ENCODE measurements around the gene RPTOR. TPM values are rescaled to one million over a fixed set of nuclear protein-coding genes. Genes with fewer than 3 reads are reported as not detected.

Gene RPTOR
- total RNA-seq, 4 donors from 2014 or later, result 47.6 to 56.9 (median 55.4) TPM

DNA sequence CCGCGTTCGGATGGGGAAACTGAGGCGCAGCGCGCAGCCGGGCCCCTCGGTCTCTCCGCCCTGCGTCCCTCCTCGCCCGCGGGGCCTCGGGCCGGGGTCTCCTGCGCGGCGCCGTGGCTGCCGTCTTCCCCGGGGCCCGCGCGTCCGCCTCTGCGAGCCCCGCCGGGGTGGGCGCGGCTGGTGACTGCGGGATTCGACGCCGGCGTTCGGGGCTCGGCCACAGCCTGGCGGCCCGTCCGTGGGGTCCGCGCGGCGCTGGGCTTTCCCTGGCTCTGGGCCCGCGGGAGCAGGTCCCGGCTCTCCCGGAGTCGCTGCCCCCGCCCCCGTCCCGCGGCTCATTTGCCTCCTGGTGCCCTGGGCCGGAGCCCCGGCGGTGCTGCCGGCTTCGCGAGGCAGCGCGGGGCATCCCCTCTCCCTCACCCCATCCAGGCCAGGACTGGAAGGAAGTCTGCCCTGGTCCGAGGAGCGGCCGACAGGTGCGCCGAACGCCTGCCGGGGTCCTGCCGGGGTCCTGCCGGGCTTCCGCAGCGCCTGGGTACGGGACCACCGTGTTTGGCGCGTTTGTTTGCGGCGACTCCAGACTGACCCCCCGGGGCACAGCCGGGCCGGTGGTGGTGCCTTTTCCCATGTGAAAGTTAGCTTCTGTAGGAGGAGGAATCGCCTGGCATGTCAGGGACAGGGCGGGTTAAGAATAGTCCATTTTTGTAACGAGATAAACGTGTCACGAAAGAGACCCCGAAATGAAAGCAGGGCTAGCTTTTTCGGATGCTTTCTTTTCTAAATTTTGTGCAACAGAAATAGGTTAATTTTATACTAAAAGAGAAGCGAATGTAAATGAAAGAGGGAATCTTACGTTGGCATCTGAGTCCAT, 447.7 kb downstream of the RPTOR start:
- no peaks in the 10 kb centered on the region for H3K27me3 ChIP-seq
- DNase-seq (no peak), ATAC-seq (peak; percentile 22 to 40)
- H3K9me3 ChIP-seq, result no peaks in the 10 kb centered on the region
- intact Hi-C loops (cut with DNase I; ENCODE audit: low total_unique reads), result no loop called here
- in situ Hi-C loops (cut with MboI; ENCODE audit: low sequenced_read_pairs in 4 of 4), result no loop called here
- peaks cover 0 to 25% of the 10 kb centered on the region in 2 donors for H3K36me3 ChIP-seq
- no peak for TF ChIP-seq POLR2A (IDR thresholded peaks at IDR 0.05)
- TF ChIP-seq, protein P1, sequence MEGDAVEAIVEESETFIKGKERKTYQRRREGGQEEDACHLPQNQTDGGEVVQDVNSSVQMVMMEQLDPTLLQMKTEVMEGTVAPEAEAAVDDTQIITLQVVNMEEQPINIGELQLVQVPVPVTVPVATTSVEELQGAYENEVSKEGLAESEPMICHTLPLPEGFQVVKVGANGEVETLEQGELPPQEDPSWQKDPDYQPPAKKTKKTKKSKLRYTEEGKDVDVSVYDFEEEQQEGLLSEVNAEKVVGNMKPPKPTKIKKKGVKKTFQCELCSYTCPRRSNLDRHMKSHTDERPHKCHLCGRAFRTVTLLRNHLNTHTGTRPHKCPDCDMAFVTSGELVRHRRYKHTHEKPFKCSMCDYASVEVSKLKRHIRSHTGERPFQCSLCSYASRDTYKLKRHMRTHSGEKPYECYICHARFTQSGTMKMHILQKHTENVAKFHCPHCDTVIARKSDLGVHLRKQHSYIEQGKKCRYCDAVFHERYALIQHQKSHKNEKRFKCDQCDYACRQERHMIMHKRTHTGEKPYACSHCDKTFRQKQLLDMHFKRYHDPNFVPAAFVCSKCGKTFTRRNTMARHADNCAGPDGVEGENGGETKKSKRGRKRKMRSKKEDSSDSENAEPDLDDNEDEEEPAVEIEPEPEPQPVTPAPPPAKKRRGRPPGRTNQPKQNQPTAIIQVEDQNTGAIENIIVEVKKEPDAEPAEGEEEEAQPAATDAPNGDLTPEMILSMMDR (IDR thresholded peaks at IDR 0.05 in 4 of 5, conservative IDR thresholded peaks at IDR 0.05 in 1 of 5), result peak in 1 of 5 experiments; percentile 0
- H3K27ac ChIP-seq, result peak overlapping the region; percentile 68 to 85 (median 73)
- H3K4me1 ChIP-seq, result peaks cover 24 to 40% of the 10 kb centered on the region in 2 donors
- peak overlapping the region; percentile 70 to 83 (median 77) for H3K4me3 ChIP-seq

DNA sequence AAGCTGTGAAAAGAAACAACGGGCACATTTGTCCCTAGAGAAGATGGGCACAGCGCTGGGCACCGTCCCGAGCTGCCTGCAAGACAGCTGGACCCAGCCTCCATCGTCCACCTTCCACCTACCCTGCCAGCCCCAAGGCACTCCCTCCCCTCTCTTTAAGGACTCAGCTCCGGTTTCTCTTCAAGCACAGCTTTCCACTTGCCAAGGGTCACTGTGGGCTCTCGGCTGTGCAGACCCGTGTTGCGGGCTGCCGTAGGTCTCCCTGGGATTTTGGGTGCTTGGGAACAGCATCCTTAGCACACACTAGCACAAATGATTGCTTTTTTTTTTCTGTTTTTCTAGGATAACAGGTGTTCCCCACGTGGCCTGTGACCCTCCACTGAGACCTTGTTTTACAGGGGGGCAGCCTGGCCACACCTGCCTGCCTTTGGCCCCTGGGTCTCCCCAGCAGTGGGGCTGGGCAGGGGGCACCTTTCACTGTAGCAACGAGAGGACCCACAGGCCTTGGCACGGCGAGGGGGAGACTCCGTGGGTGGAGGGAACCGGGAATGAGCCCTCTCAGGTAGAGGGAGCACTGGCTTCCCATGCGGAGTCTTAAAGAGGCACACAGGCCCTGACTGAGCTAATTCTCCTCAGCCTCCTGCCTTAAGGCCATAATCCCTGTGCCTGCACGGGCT, 448.4 kb downstream of the RPTOR start:
- ATAC-seq (no peak), DNase-seq (no peak)
- TF ChIP-seq, protein P1 (IDR thresholded peaks at IDR 0.05 in 4 of 5, conservative IDR thresholded peaks at IDR 0.05 in 1 of 5), result no peak
- TF ChIP-seq POLR2A (IDR thresholded peaks at IDR 0.05), result no peak
- no peaks in the 10 kb centered on the region for H3K27me3 ChIP-seq
- H3K36me3 ChIP-seq, result peaks cover 0 to 33% of the 10 kb centered on the region in 2 donors
- H3K4me1 ChIP-seq, result peaks cover 24 to 33% of the 10 kb centered on the region in 2 donors
- H3K4me3 ChIP-seq, result peak overlapping the region; percentile 70 to 83 (median 77)
- no peak overlapping the region for H3K27ac ChIP-seq
- no peaks in the 10 kb centered on the region for H3K9me3 ChIP-seq
- intact Hi-C loops (cut with DNase I; ENCODE audit: low total_unique reads) (no loop called here), in situ Hi-C loops (cut with MboI; ENCODE audit: low sequenced_read_pairs in 4 of 4) (no loop called here)

DNA sequence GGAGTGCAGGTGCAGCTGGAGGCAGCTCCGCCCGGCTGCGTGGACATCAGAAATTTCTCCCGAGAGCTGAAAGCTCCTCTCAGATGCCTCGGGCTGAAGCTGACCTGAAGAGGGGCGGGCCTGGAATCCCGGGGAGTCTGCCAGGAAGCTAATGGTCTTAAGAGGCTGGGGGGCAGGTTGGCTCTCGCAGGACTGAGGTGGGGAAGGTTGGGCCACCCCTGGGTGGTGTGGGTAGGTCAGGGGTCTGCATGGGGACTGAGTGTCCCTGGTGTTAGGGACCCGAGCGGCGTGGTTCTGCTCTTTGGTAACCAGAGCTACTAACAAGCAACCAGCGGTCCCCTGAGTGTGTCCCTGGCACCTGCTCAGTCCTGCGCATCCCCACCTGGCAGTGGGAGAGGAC, 450.5 kb downstream of the RPTOR start:
- no peak for ATAC-seq
- Histone ChIP-seq H3K9me3 (no peaks in the 10 kb centered on the region), H3K36me3 (peaks cover 0 to 52% of the 10 kb centered on the region in 2 donors), H3K27me3 (no peaks in the 10 kb centered on the region), H3K4me1 (peaks cover 21 to 27% of the 10 kb centered on the region in 2 donors), H3K4me3 (no peak overlapping the region), H3K27ac (no peak overlapping the region)
- intact Hi-C loops (cut with DNase I; ENCODE audit: low total_unique reads) (no loop called here), in situ Hi-C loops (cut with MboI; ENCODE audit: low sequenced_read_pairs in 4 of 4) (no loop called here)
- TF ChIP-seq POLR2A (IDR thresholded peaks at IDR 0.05), result no peak
- TF ChIP-seq, protein P1 (IDR thresholded peaks at IDR 0.05 in 4 of 5, conservative IDR thresholded peaks at IDR 0.05 in 1 of 5), result no peak
- DNase-seq, result no peak

DNA sequence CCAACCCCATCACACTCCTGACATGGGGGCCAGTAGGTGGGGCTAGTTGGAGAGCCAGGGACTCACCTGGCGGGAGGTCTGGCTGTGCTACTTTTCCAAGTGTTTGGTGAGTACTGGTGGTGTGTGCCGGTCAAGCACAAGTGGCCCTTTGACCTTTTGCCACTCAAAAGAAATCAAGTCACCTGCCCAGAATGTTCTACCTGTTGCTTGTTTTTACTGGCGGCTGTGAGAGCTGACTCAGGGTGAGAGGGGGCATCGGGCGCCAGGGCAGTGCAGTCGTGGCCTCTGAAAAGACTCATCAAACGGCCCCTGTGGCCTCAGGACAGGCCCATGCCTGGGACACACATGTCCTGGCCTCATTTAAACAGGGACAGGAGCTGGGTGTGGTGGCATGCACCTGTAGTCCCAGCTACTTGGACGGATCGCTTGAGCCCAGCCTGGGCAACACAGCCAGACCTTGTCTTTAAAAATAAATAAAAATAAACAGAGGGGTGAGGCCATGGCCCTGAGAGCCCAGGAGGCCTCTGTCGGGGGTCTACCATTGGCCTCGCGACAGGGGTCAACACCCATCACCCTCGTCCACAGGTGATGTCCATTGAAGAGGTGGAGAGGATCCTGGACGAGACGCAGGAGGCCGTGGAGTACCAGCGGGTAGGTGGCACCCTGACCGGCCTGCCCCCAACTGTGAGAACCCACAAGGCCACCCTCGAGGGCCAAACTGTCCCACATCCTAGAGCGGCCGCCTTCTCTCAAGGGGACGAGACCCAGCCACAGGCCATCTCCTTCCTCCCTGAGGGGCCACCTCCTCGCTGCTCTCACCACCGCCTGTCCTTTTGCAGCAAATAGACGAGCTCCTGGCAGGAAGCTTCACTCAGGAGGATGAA, 452.0 kb downstream of the RPTOR start:
- no peak for ATAC-seq
- TF ChIP-seq, protein P1 (IDR thresholded peaks at IDR 0.05 in 4 of 5, conservative IDR thresholded peaks at IDR 0.05 in 1 of 5), result no peak
- no peak for TF ChIP-seq POLR2A (IDR thresholded peaks at IDR 0.05)
- H3K4me3 ChIP-seq, result no peak overlapping the region
- in situ Hi-C loops (cut with MboI; ENCODE audit: low sequenced_read_pairs in 4 of 4) (no loop called here), intact Hi-C loops (cut with DNase I; ENCODE audit: low total_unique reads) (no loop called here)
- H3K27me3 ChIP-seq, result no peaks in the 10 kb centered on the region
- DNase-seq, result no peak
- H3K9me3 ChIP-seq, result no peaks in the 10 kb centered on the region
- H3K4me1 ChIP-seq, result peaks cover 27 to 37% of the 10 kb centered on the region in 2 donors
- no peak overlapping the region for H3K27ac ChIP-seq
- H3K36me3 ChIP-seq, result peaks cover 0 to 52% of the 10 kb centered on the region in 2 donors

All from gastrocnemius medialis (tissue), 4 donors.